Measurements from ENCODE around the gene FAM171A1.
"Not testable (repeated sequence)": the region's sequence is repeated elsewhere in the genome, so short reads cannot be mapped to it uniquely, and the experiment has no call there.

The FAM171A1 gene
- 7.5 reads per million, percentile 26 among the genes with 10 or more reads in this experiment for total RNA-seq

DNA sequence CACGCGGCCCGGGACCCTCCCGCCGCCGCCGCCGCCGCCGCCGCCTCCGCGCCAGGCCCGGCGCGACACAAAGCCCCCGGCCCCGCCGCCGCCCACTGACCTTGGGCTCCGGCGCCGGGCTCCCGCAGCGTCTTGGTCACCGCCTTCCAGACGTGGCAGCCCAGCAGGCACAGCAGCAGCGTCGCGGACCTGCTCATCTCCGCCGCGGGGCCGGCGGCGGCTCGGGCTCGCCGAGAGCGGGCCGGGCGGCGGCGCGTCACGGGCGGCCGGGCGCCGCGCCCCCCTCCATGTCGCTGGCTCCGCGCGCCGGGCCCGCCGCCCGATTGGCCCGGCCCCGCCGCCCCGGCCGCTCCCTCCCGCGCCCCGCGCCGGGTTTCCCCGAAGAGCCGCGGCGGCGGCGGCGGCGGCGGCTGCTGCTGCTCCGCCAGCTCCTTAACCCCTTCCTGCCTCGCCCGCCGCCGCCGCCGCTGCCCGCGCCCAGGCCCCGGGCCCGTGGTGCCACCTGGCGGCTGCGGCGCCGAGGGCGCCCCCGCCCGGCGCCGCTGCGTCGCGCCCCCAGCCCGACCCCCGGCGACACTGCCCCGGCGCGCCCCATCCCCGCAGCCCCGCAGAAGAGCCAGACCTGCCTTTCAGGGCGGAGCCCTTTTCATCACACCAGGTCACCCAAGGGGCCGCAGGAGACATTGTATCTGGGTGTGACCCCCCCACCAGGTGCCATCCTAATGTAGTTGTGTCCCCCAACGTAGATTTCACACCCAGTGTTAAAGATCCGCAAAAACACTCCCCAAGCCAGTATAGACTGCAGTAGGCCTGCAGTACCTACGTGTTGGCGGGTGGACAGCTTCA is at the start of gene FAM171A1:
TSS of gene FAM171A1 (minus strand) at position 434 of the 846 bp plus-strand sequence. CDS start at position 197, 237 bp downstream.
- DNase-seq: peak; percentile 47

- no peak for DNase-seq
These were observed 49.8 kb upstream of the FAM171A1 start for GRCh38 chr10:15420858-15421257.

GRCh38 chr10:15419279-15419874 is 48.3 kb upstream of the FAM171A1 start:
- DNase-seq: peak; percentile 23

DNA sequence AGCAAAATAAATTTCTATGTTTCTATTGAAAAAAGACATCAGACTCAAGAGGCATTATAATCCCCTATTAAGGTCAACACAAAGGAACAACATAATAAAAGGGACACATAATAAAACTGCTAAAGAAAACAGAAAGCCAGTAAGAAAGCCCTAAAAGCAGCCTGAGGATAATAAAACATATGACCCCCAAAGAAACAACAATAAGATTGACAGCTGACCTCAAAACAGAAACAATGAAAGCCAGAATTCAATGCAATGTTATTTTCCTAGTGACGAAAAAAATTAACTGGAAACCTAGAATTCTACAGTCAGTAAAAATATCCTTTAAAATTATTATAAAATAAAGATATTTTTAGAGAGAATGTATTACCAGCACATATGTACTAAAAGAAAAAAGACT is 44.9 kb upstream of the FAM171A1 start:
- no peak for DNase-seq

DNA sequence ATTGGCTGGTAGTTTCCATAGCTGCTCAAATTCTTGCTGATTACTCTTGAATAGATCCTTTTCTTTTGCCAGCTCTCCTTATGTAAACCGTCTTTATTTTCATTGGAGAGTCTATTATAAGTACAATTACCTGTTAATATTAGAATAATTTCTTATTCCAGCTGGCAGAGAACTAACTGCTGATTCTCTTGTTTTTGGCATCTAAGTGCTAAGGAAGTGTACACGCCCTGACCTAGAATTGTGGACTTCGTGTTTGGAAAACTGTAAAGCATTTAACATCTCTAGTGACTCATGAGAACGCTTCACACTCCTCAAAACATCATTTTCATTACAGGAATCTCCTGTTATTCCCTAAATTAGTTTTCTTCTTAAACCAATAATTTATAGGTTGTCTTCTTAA is 39.9 kb upstream of the FAM171A1 start:
- DNase-seq: no peak

DNA sequence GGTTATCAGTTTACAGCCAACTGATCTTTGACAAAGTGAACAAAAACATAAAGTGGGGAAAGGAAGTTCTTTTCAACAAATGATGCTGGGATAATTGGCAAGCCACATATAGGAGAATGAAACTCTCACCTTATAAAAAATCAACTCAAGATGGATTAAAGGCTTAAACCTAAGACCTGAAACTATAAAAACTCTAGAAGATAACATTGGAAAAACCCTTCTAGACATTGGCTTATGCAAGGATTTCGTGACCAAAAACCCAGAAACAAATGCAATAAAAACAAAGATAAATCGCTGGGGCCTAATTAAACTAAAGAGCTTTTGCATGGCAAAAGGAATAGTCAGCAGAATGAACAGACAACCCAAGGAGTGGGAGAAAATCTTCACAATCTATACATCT is 38.3 kb upstream of the FAM171A1 start:
- not testable (repeated sequence) for DNase-seq

DNA sequence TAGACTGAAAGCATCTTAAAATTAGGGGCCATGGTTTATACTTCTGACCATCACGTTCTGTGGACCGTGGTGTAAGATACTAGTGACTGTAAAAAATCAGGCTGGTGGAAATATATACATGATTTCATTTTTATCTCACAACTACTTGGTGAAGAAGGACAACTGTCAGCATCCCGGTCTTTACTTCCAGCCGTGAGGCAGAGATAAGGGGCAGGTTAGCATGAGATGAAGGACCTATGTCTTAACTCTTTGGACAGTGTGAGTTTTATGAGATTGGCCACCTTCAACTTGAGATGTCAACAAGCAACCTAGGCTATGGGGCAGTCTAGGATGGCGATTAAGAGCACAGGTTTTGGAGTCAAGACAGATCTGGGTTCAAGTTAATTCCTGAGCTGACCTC is 37.5 kb upstream of the FAM171A1 start:
- no peak for DNase-seq

GRCh38 chr10:15405319-15405718 is 34.2 kb upstream of the FAM171A1 start:
- no peak for DNase-seq

- DNase-seq: no peak
These were observed 30.3 kb upstream of the FAM171A1 start for GRCh38 chr10:15401382-15401781.

DNA sequence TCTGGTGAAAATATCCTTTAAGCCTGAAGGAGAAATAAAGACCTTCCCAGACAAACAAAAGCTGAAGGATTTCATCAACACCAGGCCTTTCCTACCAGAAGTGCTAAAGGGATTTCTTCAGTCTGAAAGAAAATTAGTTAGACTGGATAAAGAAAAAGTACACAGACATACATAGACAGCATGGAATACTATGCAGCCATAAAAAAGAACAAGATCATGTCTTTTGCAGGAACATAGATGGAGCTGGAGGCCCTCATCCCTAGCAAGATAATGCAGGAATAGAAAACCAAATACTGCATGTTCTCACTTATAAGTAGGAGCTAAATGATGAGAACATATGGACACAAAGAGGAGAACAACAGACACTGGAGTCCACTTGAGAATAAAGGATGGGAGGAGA is 29.4 kb upstream of the FAM171A1 start:
- DNase-seq: not testable (repeated sequence)

DNA sequence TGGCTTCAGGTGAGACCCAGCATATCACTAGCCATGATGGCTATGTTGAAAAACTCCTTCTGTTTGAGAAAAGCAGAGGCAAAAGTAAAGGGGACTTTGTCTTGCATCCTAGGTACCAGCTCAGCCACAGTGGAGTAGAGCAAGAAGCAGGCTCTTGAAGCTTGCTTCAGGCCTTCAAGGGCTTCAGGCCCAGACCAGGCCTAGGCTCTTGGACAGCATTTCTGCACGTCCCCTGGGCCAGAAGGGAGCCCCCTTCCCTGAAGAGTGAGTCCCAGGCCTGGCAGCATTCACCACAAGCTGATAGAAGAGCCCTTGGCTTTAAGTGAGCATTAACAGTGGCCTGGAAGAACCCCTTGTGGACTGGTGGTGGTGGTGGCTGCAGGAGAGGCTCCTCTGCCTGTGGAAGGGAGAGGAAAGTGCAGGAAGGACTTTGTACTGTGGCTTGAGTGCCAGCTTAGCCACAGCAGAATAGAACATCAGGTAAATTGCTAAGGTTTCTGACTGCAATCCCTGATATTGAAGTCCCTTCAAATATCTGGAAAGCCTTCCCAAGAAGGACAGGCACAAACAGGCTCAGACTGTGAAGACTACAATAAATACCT is 28.1 kb upstream of the FAM171A1 start:
- no peak for DNase-seq

DNA sequence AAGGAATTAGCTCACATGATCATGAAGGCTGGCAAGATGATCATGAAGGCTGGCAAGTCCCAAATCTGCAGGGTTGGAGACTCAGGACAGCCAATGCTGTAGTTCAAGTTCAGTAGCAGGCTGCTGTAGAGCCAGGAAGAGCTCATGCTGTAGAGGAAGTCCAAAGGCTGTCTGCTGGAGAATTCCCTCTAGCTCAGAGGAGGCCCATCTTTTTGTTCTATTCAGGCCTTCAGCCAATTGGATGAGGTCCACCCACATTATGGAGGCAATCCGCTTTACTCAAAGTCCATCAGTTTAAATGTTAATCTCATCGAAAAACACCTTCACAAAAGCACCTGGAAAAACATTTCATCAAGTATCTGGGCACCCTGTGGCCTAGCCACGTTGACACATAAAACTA is 24.8 kb upstream of the FAM171A1 start:
- no peak for DNase-seq

GRCh38 chr10:15393139-15393825 is 22.2 kb upstream of the FAM171A1 start:
- DNase-seq: no peak

- no peak for DNase-seq
These were observed 20.4 kb upstream of the FAM171A1 start for GRCh38 chr10:15391491-15391890.

- not testable (repeated sequence) for DNase-seq
These were observed 17.1 kb upstream of the FAM171A1 start for GRCh38 chr10:15388172-15388571.

GRCh38 chr10:15387021-15387420 is 15.9 kb upstream of the FAM171A1 start:
- no peak for DNase-seq

GRCh38 chr10:15385552-15386455 is 14.7 kb upstream of the FAM171A1 start:
- DNase-seq: no peak

DNA sequence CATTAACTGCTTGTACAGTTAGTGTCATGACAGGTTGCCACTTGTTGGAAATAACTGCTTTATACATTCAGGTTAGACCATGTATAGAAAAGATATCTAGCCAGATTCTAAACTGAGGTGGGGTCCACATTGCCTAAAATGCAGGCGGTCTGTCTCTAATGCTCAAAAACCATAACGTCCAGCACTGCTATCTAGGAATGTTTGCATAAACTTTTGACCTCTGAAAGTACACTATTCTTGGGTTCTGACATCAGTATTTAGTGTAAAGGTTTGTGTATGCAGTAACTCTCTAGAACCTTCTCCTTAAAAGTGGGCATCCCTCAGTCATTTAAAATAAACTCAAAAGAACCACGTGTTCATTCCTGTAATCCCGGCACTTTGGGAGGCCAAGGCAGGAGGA is 10.3 kb upstream of the FAM171A1 start:
- no peak for DNase-seq

DNA sequence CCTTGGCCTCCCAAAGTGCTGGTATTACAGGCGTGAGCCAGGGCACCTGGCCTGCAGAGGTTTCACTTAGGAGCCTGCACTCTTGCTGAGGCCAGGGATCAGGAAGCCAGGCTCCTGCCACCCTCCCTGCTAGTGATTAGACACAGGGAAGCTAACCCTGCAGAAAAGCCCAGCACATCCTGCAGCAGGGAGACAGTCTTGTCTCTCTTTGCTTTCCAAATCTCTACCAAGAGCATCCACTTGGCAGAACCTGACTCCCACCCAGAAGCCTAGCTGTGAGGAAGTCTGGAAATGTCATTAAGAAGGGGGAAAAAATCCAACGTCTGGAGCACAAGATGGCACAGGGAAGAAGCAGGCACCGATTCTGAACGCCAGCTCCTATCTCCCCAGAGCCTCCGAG is 8.0 kb upstream of the FAM171A1 start:
- DNase-seq: no peak

DNA sequence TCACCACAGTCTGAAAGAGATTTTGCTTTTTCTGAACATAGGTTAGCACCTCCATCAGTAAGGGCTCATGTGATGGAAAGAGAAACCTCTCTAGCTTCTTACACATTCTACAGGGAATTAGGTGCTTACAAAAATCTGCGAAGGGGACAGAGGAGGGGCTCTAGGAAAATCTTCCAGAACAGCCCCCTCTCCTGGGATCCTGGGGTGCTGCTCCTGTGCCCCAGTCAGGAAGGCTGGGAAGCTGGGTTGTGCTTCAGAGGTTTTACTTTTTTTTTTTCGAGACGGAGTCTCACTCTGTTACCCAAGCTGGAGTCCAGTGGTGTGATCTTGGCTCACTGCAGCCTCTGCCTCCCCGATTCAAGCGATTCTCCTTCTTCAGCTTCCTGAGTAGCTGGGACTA is 7.5 kb upstream of the FAM171A1 start:
- no peak for DNase-seq

- DNase-seq: no peak
These were observed 3.5 kb upstream of the FAM171A1 start for GRCh38 chr10:15374566-15374965.

DNA sequence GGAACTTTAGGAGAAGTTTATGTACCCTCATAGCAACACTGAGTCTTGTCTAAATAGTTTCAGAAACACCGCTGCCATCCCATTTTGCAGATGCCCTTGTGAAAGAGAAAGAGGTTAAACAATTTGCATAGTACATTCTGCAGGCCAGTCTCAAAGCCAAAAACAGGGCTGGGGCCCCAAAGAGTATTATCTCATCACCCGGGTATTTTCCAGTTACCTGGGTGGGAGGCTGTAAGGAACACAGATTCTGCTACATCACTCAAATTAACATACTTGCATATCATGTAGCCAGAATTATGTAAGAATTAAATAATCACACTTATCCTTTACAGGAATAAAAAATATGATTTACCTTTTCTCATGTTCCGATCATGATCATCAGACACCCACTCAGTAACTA is 3.1 kb upstream of the FAM171A1 start:
- no peak for DNase-seq
